ENCODE results near the gene ANKRD55.

ANKRD55 gene

DNA sequence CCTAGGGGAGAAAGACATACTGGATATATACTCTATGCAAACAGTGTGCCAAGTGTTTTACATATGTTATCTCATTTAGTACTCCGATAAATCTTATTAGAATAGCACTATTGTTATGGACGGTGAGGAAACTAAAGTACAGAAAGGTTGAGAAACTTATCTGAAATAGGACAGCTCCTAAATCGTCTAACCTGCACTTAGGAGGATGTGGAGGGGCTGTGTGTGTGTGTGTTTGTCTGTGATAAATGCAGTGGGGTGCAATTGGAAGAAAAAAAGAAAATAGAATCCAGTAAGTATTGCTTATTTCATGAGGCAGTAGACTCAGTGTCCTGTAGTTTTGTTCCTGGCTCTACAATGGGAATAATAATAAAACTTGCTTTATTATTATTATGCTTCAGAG lies 131.9 kb downstream of the ANKRD55 start:
- TF ChIP-seq REST (IDR thresholded peaks at IDR 0.05; ENCODE audit: insufficient read depth in 1 of 2, low read depth in 2 of 2, low read length in 2 of 2) (no peak), FOXP2 (optimal IDR thresholded peaks at IDR 0.05; ENCODE audit: borderline replicate concordance, extremely low read depth, extremely low read length, insufficient read depth) (no peak), POLR2AphosphoS5 (IDR thresholded peaks at IDR 0.05; ENCODE audit: low read depth, low read length) (no peak), TAF1 (IDR thresholded peaks at IDR 0.05; ENCODE audit: borderline replicate concordance, insufficient read depth, low read length) (no peak), SIN3A (IDR thresholded peaks at IDR 0.05; ENCODE audit: borderline replicate concordance, insufficient read depth, low read length) (no peak)

DNA sequence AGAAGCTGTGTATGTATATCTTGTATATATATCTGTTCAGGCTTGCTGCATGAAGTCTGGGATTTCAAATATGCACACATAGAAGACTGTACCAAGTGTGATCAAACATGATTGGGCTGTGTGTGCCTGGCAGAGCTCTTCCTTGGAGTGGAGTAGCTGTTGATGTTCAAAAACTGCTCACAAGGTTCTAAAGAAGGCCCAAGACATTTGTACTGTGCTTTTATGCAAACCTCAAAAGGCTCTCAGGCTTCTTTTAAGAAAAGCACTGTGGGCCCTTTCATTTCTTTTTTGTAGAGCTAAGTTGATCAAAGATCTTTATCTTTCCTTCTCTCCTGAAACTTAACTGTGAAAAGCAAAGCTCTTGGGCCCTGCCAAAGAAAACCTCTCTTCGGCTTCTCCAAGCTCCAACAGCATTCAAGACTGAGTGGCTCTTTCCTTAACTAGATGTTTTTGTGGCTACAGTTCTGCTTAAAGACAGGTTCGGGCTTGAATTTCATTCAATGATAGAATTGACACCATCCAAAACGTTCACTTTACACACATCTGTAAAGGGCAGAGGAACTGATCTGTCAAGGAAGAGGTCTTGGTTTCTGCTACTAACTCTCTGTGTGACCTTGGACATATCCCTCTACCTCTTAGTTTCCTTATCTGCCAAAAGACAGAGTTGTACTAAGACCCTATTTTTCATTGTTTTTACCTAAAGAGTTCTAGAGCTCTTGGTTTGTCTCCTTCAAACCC lies 132.5 kb downstream of the ANKRD55 start:
- TF ChIP-seq POLR2AphosphoS5 (IDR thresholded peaks at IDR 0.05; ENCODE audit: low read depth, low read length) = no peak
- no peak for TF ChIP-seq REST (IDR thresholded peaks at IDR 0.05; ENCODE audit: insufficient read depth in 1 of 2, low read depth in 2 of 2, low read length in 2 of 2)
- TF ChIP-seq FOXP2 (optimal IDR thresholded peaks at IDR 0.05; ENCODE audit: borderline replicate concordance, extremely low read depth, extremely low read length, insufficient read depth) = no peak
- TF ChIP-seq SIN3A (IDR thresholded peaks at IDR 0.05; ENCODE audit: borderline replicate concordance, insufficient read depth, low read length) = no peak
- TF ChIP-seq TAF1 (IDR thresholded peaks at IDR 0.05; ENCODE audit: borderline replicate concordance, insufficient read depth, low read length) = no peak

- TF ChIP-seq FOXP2 (optimal IDR thresholded peaks at IDR 0.05; ENCODE audit: borderline replicate concordance, extremely low read depth, extremely low read length, insufficient read depth) = no peak
- no peak for TF ChIP-seq TAF1 (IDR thresholded peaks at IDR 0.05; ENCODE audit: borderline replicate concordance, insufficient read depth, low read length)
- TF ChIP-seq POLR2AphosphoS5 (IDR thresholded peaks at IDR 0.05; ENCODE audit: low read depth, low read length) = no peak
- TF ChIP-seq SIN3A (IDR thresholded peaks at IDR 0.05; ENCODE audit: borderline replicate concordance, insufficient read depth, low read length) = no peak
- no peak for TF ChIP-seq REST (IDR thresholded peaks at IDR 0.05; ENCODE audit: insufficient read depth in 1 of 2, low read depth in 2 of 2, low read length in 2 of 2)
These were observed 133.8 kb downstream of the ANKRD55 start for GRCh38 chr5:56099346-56099745.

- no peak for TF ChIP-seq TAF1 (IDR thresholded peaks at IDR 0.05; ENCODE audit: borderline replicate concordance, insufficient read depth, low read length)
- TF ChIP-seq SIN3A (IDR thresholded peaks at IDR 0.05; ENCODE audit: borderline replicate concordance, insufficient read depth, low read length) = no peak
- TF ChIP-seq REST (IDR thresholded peaks at IDR 0.05; ENCODE audit: insufficient read depth in 1 of 2, low read depth in 2 of 2, low read length in 2 of 2) = no peak
- no peak for TF ChIP-seq POLR2AphosphoS5 (IDR thresholded peaks at IDR 0.05; ENCODE audit: low read depth, low read length)
- no peak for TF ChIP-seq FOXP2 (optimal IDR thresholded peaks at IDR 0.05; ENCODE audit: borderline replicate concordance, extremely low read depth, extremely low read length, insufficient read depth)
These were observed 136.1 kb downstream of the ANKRD55 start for GRCh38 chr5:56097055-56097454.
